ENCODE data around the gene SSTR4. TPM values are rescaled to one million over a fixed set of nuclear protein-coding genes. Genes with fewer than 3 reads are reported as not detected.

Gene SSTR4
- total and polyA plus RNA-seq, 8 donors = 0.07 TPM; not detected in 7

DNA sequence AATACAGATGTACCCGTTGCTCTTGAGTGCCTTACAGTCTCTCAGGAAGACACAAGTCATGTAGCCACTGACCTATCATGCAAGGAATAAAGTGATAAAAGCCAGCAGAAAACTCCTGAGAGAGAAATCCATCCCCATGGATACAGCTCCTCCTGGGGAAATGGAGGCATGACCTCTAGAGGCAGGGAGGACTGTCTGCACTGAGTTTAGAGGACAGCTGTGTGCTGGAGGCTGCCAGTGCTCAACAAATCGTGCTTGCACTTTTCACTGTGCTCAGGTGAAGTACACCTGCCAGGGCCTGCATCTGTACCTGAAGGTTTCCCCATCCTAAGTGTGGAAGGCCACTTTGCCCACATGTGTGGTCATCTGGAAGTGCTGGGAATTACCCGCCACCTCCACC is 38.9 kb downstream of the SSTR4 start:
- TF ChIP-seq, protein P1, sequence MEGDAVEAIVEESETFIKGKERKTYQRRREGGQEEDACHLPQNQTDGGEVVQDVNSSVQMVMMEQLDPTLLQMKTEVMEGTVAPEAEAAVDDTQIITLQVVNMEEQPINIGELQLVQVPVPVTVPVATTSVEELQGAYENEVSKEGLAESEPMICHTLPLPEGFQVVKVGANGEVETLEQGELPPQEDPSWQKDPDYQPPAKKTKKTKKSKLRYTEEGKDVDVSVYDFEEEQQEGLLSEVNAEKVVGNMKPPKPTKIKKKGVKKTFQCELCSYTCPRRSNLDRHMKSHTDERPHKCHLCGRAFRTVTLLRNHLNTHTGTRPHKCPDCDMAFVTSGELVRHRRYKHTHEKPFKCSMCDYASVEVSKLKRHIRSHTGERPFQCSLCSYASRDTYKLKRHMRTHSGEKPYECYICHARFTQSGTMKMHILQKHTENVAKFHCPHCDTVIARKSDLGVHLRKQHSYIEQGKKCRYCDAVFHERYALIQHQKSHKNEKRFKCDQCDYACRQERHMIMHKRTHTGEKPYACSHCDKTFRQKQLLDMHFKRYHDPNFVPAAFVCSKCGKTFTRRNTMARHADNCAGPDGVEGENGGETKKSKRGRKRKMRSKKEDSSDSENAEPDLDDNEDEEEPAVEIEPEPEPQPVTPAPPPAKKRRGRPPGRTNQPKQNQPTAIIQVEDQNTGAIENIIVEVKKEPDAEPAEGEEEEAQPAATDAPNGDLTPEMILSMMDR (IDR thresholded peaks at IDR 0.05) = no peak
- FAIRE-seq = no peak

DNA sequence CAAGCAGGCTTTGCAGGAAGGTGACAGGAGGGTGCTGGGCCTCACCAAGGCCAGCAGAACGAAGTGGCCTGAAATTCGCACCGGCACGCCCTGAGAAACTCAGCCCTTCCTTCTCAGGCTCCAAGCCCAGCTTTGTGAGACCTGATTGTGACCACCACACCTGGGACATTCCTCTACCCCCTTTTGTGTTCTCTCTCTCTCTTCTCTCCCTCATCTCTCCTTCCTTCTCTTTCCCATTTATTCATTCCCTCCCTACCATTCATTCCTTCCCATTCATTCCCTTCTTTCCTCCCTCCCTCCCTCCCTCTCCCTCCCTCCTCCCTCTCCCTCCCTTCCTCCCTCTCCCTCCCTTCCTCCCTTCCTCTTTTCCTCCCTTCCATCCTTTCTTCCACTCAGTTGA is 42.2 kb downstream of the SSTR4 start:
- Histone ChIP-seq H3K36me3 (no peaks in the 10 kb centered on the region), H3K4me3 (no peak overlapping the region), H3K27ac (no peak overlapping the region), H3K9me3 (no peaks in the 10 kb centered on the region), H3K4me1 (no peaks in the 10 kb centered on the region), H3K27me3 (no peaks in the 10 kb centered on the region)
- TF ChIP-seq, protein P1 (IDR thresholded peaks at IDR 0.05) = no peak
- intact Hi-C loops (cut with DNase I) = loop anchor here in 1 of 3 donors (10.0 kb wide), 1 partner anchor 58 kb away; no protein-coding TSS in a partner anchor
- ATAC-seq (no peak), DNase-seq (no peak), FAIRE-seq (no peak)
- 55 to 78% methylated on average over 4 of the region's 4 CpGs for WGBS, 2 donors

More for the DNA sequence above, 38.9 kb downstream of the SSTR4 start:
- no peak for ATAC-seq
- no peak overlapping the region for H3K4me3 ChIP-seq
- H3K4me1 ChIP-seq = no peaks in the 10 kb centered on the region
- no peak for DNase-seq
- H3K36me3 ChIP-seq = no peaks in the 10 kb centered on the region
- intact Hi-C loops (cut with DNase I) = loop anchor here in 1 of 3 donors (10.0 kb wide), 1 partner anchor 61 kb away; no protein-coding TSS in a partner anchor
- WGBS, 2 donors = 78 to 87% methylated on average over 3 of the region's 3 CpGs
- no peaks in the 10 kb centered on the region for H3K27me3 ChIP-seq
- no peak overlapping the region for H3K27ac ChIP-seq
- H3K9me3 ChIP-seq = no peaks in the 10 kb centered on the region

DNA sequence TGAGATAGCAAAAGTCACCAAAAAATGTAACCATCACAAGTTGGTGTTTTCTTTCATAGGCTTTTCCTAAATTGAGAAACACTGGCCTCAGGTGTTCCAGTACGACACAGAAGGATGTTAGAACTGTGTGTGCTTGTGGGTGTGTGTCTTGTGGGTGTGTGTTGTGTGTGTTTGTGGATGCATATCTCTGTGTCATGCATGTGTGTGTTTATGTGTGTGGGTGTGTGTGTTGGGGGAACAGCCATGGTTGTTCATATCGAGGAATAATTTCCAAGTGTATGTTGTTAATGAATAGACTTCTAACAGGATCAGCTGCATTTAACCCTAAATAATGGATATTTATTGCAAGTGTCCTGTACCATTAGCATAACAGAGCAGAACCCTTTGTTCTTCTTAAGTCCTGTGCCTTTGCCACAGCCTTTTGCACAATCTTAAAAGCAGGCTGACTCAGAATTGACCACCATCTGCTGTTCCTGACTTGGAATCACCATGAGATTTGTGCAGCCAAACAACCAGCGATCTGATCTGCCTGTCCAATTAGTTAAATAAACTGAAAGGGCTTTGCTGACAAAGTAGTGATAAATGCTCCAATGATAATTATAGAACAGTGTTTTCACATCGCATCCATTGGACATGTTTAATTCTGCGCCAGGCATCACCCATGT is 43.4 kb downstream of the SSTR4 start:
- no peaks in the 10 kb centered on the region for H3K27me3 ChIP-seq
- no peak overlapping the region for H3K27ac ChIP-seq
- DNase-seq (no peak), FAIRE-seq (no peak), ATAC-seq (peak in 3 of 4 donors; percentile 23 to 75 (median 62))
- no peaks in the 10 kb centered on the region for H3K36me3 ChIP-seq
- H3K4me1 ChIP-seq = no peaks in the 10 kb centered on the region
- no peak overlapping the region for H3K4me3 ChIP-seq
- TF ChIP-seq, protein P1 (IDR thresholded peaks at IDR 0.05) = no peak
- intact Hi-C loops (cut with DNase I) = loop anchor here in 1 of 3 donors (10.0 kb wide), 1 partner anchor 56 kb away; no protein-coding TSS in a partner anchor
- H3K9me3 ChIP-seq = no peaks in the 10 kb centered on the region
- WGBS, 2 donors = 51 to 56% methylated on average over 5 of the region's 5 CpGs

DNA sequence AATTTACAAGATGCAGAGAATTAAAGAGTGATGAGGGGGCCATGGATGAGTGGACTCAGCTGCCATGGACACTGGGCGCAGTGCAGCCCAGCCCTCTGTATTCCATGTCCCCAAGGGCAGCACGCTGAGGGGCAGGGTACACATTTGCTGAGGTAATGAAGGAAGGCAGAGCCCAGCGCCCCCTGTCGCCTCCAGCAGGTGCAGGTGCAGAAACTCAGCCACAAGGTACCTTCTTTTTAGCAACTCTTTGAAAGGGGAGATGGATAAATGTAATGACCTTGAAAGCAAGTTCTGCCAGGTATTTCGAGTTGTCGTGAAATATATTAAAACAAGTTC is 43.9 kb downstream of the SSTR4 start:
- DNase-seq (no peak), ATAC-seq (peak in 2 of 4 donors; percentile 41 to 75), FAIRE-seq (no peak)
- intact Hi-C loops (cut with DNase I) = loop anchor here in 1 of 3 donors (10.0 kb wide), 1 partner anchor 56 kb away; no protein-coding TSS in a partner anchor
- TF ChIP-seq, protein P1 (IDR thresholded peaks at IDR 0.05) = no peak
- Histone ChIP-seq H3K27me3 (no peaks in the 10 kb centered on the region), H3K4me1 (no peaks in the 10 kb centered on the region), H3K9me3 (no peaks in the 10 kb centered on the region), H3K27ac (no peak overlapping the region), H3K4me3 (no peak overlapping the region), H3K36me3 (no peaks in the 10 kb centered on the region)
- WGBS, 2 donors = 33 to 34% methylated on average over 6 of the region's 6 CpGs

DNA sequence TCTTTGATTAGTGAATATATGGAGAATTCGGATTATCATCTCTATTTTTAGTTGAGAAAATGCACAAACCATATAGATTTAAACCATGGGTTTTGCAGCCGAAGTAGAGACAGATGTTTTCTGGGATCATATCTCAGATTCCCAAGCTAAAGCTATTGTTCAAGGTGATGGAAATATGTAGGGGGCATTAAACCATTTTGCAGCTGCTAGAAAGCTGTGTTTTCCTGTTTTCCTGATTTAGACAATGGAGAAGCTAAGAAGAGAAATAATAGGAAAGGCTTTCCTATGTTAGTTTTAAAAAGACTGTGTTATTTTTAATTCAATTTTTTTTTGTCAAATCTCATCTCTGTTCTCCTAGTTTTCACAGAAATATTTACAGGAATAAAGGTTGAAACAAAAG is 44.8 kb downstream of the SSTR4 start:
- Histone ChIP-seq H3K27me3 (no peaks in the 10 kb centered on the region), H3K4me1 (no peaks in the 10 kb centered on the region), H3K36me3 (no peaks in the 10 kb centered on the region), H3K4me3 (no peak overlapping the region), H3K27ac (no peak overlapping the region), H3K9me3 (no peaks in the 10 kb centered on the region)
- ATAC-seq = no peak
- 56 to 58% methylated on average over 2 of the region's 2 CpGs for WGBS, 2 donors
- TF ChIP-seq, protein P1 (IDR thresholded peaks at IDR 0.05) = no peak
- no peak for DNase-seq
- FAIRE-seq = no peak
- intact Hi-C loops (cut with DNase I) = loop anchor here in 1 of 3 donors (10.0 kb wide), 1 partner anchor 55 kb away; no protein-coding TSS in a partner anchor
